NCI-H226 (cell line): Measurements from ENCODE around the gene TMOD1.
A peak's percentile ranks its signal among the peaks of the same experiment; 100 is the strongest.

Experiments used
- DNase-seq: peaks from one replicate; pipeline ENCODE4 v3.0.0-alpha.2; 2015

TMOD1 gene

GRCh38 chr9:97518166-97518908 is 16.9 kb downstream of the TMOD1 start:
- no peak for DNase-seq

GRCh38 chr9:97518909-97519307 is 17.4 kb downstream of the TMOD1 start:
- peak; percentile 58 for DNase-seq

DNA sequence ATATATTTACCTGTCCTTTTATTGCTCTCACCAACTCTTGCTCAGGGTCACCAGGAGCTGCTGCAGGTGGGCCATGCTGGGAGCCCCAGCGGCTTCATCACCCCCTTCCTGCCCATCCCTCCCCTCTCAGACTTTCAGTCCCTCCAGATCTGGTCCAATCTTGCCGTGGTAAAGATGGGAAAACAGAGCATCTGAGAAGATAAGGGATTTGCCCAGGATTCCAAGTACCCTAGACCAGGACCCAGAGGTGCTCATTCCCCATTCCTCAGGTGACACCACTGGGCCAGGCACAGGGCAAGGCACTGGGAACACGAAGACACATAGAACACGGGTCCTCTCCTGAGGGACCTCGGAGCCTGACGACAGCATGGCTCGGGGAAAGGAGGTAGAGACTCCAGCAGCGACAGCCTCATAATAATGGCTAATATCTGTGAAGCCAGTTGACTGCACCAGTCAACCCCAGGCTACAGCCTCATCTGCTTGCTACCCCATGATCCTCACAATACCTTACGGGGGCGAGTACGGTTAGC is 18.0 kb downstream of the TMOD1 start:
- no peak for DNase-seq

DNA sequence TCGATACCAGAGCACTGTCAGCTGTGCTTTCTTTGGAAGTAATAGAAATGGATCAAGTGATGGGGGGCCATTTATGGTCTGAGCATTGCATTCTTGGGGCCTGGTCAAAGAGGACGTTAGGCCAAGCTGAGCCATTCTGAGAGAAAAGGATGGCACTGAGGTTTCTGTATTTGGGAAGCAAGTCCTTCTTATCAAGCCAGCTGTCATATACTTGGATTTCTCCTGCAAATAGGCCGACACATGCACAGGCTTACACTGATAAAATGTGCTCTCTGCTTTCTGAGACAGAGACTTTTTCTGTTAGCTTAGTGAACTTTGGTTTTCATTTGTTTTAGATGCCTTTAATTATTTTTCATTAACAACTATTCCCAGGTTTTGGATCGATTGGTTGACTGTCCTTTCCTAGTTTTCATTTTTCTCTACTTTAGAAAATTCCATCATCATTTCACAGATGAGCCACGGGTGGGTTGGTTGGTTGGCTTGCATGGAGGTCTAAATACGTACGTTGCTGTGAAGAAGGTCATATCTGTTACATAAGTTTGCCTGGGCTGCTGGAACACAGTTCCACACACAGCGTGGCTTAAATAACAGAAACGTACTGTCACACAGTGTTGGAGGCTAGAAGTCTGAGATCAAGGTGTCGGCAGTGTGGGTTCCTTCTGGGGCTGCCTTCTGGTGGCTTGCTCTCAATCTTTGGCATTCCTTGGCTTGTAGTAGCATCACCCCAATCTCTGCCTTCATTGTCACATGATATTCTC is 20.3 kb downstream of the TMOD1 start:
- DNase-seq: no peak

GRCh38 chr9:97524424-97524823 is 23.0 kb downstream of the TMOD1 start:
- no peak for DNase-seq

- peak; percentile 71 for DNase-seq
These were observed 24.0 kb downstream of the TMOD1 start for GRCh38 chr9:97525451-97525850.

- DNase-seq: no peak
These were observed 25.6 kb downstream of the TMOD1 start for GRCh38 chr9:97526895-97527575.

DNA sequence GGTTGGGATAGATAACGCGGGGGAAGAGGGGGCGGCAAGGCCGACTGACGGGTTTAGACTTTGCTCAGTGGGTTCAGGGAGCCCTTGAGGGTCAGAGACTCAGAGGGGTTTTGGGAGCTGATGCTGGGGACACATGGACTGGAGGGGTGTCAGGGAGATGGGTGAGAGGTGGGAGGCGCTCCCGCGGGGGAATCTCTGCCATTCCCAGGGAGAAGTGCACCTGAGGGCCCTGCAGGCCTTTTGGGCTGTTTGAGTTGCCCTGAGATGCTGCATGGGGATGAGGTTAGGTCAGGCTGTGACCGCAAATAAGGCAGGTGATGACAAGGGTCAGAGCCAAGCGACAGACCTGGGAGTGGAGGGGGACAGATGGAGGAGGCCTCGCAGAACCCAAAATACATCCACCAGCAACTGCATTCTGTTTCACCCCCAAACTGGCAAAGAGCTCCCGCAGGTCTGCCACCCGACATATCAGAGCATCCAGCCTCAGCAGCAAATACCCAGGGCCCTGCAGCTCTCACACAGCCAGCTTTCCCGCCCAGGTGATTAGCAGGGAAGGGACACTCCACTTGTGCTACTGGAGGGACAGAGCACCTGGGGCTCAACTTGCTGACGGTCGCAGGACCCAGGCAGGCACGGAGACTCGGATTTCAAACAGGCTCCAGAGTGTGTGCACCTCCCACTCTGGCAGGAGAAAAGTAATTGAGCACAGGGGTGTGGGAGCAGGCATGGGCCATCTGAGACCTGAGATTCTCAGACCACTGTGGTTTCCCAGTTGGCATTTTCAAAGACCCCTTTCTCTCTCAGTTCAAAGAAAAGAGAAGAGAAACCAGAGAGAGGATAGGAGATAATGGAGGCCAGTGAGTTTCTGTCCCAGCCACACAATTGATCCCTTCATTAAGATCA is 26.4 kb downstream of the TMOD1 start:
- no peak for DNase-seq

DNA sequence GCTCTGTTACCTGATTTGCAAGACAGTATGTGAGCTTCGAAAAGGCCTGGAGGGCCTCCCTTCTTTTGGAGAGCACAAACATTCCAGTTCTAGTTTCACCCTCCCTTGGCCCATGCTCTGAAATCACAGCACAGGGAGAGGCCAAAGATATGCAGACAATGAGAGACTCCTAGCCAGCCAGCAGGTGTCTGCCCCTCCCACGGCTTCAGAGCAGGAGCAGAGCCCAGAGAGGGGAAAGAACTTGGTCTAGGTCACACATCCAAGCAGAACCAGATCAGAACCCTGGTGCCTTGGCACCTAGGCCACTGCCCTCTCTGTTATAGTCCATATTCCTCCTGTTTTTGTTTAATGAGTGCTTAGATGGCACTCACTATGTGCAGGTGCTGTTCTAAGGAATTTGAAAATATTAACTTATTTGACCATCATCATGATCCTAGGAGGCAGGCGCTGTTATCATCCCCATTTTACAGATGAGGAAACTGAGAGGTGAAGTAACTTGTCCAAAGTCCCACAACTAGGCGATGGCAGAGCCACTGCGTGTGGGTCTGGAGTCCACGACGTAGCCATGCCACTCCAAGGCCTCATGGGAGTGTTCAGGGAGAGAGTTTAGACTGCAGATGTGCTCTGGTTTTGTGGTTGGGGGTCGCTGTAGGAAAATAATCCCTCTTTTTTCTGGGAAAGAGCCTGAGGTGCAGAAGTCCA is 27.2 kb downstream of the TMOD1 start:
- peak; percentile 38 for DNase-seq

DNA sequence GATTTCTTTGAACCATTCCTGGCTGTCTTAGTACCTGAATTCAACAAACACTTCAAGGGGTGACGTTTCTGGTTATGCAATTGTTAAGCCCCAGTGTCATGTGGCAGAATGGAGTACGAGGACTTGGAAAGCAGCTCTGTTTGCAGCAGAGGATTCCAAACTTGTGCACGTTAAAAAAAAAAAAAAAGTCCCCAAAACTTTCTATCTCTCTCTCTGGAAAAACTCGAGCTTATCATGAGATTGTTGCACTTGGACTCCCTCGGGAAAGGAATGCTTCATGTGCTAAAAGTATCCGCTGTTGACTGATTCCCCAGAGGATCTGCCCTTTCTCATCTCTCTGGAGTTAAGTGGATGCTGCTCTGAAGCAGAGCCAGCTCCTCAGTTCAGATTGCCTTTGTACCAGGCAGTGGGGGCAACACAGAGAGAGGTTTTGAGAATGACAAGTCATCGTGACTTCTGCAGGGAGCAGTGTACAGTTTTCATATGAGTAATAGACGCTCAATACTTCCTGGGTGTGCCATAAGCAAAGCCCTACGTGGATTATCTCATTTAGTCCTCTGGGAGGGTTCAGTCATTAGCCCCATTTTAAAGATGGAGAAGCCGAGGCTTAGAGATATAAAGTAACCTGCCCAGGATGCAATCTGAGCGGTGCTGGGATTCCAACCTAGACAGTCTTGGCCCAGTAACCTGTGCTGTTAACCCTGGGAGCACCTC is 28.1 kb downstream of the TMOD1 start:
- peak; percentile 3 for DNase-seq

DNA sequence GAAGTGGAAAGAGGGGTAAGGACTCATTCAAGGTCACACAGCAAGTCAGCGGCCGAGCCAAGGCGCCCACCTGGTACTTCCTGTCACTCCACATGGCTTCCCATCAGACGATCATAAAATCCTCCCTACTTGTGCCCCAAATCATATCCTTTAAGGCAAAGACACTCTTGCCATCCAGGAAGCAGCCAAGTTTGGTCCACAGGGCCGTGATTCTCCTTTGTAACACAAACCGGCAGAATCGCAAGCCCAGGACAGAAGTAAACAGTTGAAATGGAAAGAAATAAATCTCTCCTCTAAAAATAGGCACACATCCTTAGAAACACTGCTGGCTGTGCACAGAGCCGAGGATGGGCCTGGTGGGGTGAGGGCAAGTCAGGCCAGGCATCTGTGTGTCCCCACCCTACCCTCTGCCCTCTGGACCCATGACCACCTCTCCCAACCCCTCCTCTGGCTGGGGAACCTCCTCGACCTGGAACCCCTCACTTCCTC is 30.5 kb downstream of the TMOD1 start:
- no peak for DNase-seq

GRCh38 chr9:97534185-97534584 is 32.7 kb downstream of the TMOD1 start:
- DNase-seq: no peak

DNA sequence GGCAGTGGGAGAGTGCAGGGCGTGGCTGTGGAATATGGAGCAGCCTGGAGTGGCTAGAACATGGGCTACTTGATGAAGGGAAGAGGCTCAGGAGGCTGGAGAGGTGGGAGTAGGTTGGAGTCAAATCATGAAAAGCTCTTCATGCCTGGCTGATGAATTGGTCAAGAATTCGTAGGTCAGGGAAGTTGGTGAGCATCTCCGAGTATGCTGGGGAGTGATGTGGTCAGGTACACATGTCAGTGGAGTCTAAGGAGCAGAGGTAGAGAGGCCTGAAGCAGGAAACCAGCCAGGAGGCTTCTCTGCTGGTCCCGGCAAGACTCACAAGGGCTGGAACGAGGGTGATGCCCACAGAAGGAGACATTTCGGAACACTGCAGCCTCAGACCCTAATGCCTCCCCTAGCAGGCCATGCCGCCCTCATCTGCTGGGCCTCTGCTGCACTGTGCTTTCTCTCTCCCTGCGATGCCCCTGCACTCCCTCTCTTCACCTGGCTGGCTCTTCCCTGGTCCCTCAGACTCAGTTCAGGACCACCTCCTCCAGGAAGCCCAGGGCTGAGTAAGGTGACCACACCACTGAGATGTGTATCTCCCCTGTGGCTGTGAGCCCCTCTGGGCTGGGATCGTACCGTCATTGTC is 33.6 kb downstream of the TMOD1 start:
- peak; percentile 56 for DNase-seq

GRCh38 chr9:97535771-97536170 is 34.3 kb downstream of the TMOD1 start:
- DNase-seq: no peak

DNA sequence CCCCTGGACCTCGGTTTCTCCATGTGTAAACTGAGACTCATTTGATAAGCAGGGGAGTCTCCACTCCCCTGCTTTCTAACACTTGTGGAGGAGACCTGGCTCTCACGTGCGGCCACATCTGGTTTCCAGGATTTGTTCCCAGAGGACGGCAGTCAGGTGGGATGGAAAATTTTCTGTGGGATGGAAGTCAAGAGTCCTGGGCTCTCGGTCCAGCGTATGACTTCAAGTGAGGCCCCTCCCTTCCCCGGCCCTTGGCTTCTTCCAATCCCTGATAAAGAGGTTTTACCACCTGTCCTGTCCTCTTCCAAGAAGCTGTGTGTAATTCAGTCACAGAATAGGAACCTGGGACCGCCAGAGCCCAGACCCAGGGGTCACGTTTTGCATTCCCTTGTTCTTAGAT is 35.0 kb downstream of the TMOD1 start:
- DNase-seq: no peak

DNA sequence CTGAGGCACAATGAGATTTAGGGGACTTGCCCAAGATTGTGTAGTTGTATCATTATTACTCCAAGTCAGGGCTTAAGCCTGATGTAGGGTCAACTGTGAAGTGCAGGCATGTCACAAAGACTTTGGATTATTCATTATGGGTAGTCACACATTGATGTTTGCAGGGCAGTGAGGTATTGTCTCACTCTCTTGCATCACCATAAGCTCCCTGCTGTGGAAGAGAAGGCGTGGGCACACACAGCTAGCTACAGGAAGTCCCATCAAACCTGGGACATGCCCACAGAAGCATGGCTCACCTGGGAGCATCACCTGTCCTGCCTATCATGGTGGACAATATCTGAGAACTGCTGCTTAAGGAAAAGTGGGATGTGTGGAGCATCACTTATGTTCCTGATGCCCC is 42.1 kb downstream of the TMOD1 start:
- no peak for DNase-seq

DNA sequence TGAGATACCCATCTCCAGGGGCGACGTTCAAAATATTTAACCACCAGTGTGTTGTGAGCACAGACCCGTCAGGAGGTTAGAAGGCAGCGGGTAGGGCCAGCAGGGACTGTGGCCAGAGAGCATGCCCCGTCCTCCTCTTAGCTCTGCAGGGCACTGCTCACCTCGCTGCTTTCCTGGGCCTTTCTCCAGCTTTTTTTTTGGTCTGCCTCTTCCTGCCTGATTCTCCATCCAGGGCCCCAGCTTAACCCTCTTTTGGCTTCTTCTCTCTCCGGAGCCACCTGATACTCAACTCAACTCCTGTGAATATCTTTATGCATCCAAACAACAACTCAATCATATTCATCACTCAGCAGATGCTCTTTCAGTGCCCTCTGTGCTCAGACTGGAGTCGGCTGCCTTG is 44.0 kb downstream of the TMOD1 start:
- DNase-seq: no peak

DNA sequence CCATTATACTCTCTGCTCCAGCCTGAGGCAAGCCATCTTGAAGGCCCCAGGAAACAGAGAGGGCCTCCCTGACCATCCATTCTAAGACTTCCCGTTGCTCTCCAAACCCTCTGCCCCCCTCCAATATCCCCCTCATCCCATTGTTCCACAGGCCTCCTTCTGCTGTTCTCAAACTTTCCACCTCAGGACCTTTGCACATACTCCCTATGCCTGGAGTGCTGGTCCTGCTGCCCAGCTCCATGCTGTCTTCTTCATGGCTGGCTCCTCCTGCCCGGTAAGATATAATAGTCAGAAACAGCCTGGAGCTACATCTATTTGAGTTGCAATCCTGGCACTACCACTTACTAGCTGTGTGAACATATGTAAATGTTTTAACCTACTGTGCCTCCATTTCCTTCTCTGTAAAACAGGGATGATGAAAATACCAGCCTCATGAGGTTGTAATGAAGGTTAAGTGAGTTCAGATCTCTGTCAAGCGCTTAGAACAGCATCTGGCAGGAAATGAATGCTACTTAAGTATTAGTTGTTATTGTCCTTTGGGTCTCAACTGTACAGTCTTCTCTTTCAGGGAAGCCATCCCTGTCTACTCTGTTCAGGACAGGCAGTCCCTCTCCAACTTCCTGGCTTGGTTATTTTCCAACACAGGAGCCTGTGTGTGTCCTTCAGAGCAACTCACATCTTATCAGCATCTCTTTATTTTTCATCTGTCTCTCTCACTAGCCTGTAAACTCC is 45.8 kb downstream of the TMOD1 start:
- no peak for DNase-seq

DNA sequence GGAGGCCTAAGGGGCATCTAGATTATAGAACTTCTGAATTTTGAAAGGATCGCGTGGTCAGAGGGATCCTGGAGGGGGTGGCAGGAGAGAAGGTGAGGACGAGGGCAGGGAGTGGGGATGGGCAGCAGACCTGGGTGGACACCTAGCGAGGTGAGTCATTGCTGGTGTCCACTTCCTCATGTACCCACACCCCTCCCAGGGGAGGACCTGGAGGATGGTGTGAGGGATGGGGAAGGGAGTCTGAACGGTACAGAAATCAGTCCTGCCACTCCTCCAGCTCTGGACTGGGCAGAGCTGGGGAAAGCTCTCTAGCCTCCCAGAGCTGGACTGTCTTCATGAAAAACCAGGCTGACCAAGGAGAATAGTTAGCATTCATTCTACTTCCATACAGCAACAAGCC is 46.9 kb downstream of the TMOD1 start:
- peak; percentile 35 for DNase-seq
